ENCODE results near the gene JAKMIP1. TPM values are rescaled to one million over a fixed set of nuclear protein-coding genes. Genes with fewer than 3 reads are reported as not detected.
A peak's percentile ranks its signal among the peaks of the same experiment; 100 is the strongest.

Gene JAKMIP1
- total and polyA plus RNA-seq, 4 donors, result 0.08 to 0.50 (median 0.22) TPM

DNA sequence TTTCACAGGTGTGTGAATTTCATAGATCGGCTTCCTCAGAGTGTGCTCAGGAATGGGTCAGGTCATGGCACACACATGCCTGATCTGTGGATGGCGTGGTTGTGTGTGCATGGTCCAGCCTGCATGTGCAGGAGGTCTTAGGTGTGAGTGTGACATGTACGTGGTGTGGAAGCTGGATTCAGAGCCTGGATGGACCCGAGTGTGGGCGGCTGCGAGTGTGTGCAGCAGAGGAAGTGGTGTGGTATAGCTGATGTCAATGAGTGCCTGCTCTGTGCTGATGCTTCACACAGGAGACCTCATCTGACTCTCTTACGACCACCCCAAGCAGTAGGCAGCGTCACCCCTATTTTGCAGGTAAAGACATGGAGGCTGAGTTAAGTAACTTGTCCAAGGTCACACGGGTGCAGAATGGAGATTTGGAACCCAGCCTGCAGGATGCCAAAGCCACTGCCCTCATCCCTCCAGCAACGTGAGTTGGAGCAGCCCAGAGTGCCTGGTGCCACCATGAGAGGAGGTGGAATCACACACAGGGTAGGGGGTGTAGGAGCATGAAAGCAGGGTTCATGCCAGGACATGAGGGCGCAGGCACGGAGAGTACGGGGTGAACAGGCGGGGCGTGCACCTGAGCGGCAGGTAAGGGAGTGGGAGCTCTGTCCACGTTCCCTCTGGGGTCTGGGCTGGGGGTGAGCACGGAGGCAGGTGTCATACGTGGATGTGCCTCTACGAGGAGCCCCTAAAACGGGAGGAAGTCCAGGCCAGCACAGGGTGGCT is 157.9 kb downstream of the JAKMIP1 start:
- 81 to 82% methylated on average over 21 of the region's 21 CpGs for WGBS, 2 donors
- DNase-seq (peak; percentile 25 to 50), ATAC-seq (ENCODE audit: low FRiP score) (no peak)
- Histone ChIP-seq H3K4me1 (ENCODE audit: control insufficient read depth in 1 of 2, insufficient read depth in 2 of 2, low read length in 2 of 2) (no peaks in the 10 kb centered on the region), H3K36me3 (ENCODE audit: control insufficient read depth in 1 of 2, insufficient read depth in 2 of 2, low read length in 1 of 2) (no peaks in the 10 kb centered on the region), H3K9me3 (ENCODE audit: control insufficient read depth, low read length) (no peaks in the 10 kb centered on the region), H3K4me3 (ENCODE audit: low read length in 2 of 2) (no peak overlapping the region), H3K27ac (ENCODE audit: low read depth in 1 of 2, low read length in 2 of 2) (no peak overlapping the region), H3K27me3 (ENCODE audit: control insufficient read depth in 1 of 2, insufficient read depth in 2 of 2, low read length in 1 of 2) (no peaks in the 10 kb centered on the region)
- intact Hi-C loops (cut with DNase I), result no loop called here

- H3K9me3 ChIP-seq (ENCODE audit: control insufficient read depth, low read length), result no peaks in the 10 kb centered on the region
- H3K27me3 ChIP-seq (ENCODE audit: control insufficient read depth in 1 of 2, insufficient read depth in 2 of 2, low read length in 1 of 2), result no peaks in the 10 kb centered on the region
- no peaks in the 10 kb centered on the region for H3K36me3 ChIP-seq (ENCODE audit: control insufficient read depth in 1 of 2, insufficient read depth in 2 of 2, low read length in 1 of 2)
- WGBS, 2 donors, result 78 to 80% methylated on average over 5 of the region's 5 CpGs
- no peak overlapping the region for H3K4me3 ChIP-seq (ENCODE audit: low read length in 2 of 2)
- peak in 1 of 2 donors; percentile 13 for DNase-seq
- no peak for ATAC-seq (ENCODE audit: low FRiP score)
- H3K27ac ChIP-seq (ENCODE audit: low read depth in 1 of 2, low read length in 2 of 2), result no peak overlapping the region
- intact Hi-C loops (cut with DNase I), result no loop called here
- no peaks in the 10 kb centered on the region for H3K4me1 ChIP-seq (ENCODE audit: control insufficient read depth in 1 of 2, insufficient read depth in 2 of 2, low read length in 2 of 2)
Measured at GRCh38 chr4:6041800-6042199, 158.5 kb downstream of the JAKMIP1 start.

DNA sequence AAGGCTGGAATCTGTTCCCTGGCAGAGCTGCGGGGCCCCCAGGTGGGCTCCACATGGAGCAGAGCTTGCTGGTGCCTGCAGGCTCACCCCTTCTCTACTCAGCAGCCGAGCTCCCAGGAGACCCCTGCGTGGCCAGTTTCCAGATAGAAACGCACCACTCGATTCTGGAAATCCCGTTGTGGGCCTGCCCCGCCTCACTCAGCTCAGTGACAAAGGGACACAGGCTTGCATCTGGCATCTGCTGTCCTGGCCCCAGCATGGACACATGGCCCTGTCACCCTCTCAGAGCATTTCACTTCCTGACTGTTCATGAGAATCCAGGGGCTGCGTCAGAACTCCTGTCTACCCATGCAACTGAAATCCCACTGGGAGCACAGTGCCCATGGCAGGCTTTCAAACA is 161.6 kb downstream of the JAKMIP1 start:
- Histone ChIP-seq H3K4me1 (ENCODE audit: control insufficient read depth in 1 of 2, insufficient read depth in 2 of 2, low read length in 2 of 2) (no peaks in the 10 kb centered on the region), H3K4me3 (ENCODE audit: low read length in 2 of 2) (no peak overlapping the region), H3K9me3 (ENCODE audit: control insufficient read depth, low read length) (no peaks in the 10 kb centered on the region), H3K27ac (ENCODE audit: low read depth in 1 of 2, low read length in 2 of 2) (no peak overlapping the region), H3K27me3 (ENCODE audit: control insufficient read depth in 1 of 2, insufficient read depth in 2 of 2, low read length in 1 of 2) (no peaks in the 10 kb centered on the region), H3K36me3 (ENCODE audit: control insufficient read depth in 1 of 2, insufficient read depth in 2 of 2, low read length in 1 of 2) (no peaks in the 10 kb centered on the region)
- 53 to 58% methylated on average over 8 of the region's 8 CpGs for WGBS, 2 donors
- peak in 1 of 2 donors; percentile 42 for DNase-seq
- intact Hi-C loops (cut with DNase I), result no loop called here
- ATAC-seq (ENCODE audit: low FRiP score), result no peak

DNA sequence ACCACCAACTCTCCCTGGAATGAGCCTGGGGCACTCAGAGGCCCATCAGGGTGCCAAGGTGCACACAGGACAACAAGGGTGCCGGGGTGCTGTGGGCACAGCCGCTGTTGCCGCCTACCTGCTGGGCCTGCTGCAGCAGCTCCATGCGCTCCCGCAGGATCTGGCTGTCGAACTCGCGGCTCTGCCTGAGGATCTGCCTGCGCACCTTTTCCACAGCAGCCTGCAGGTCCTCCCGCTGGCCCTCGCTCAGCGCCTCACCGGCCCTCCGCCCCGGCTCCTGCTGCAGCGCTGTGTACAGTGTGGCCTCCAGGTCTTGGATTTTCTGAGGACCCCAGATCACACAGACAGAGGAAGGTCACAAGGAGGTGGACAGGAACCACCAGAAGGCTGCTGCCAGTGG is 164.6 kb downstream of the JAKMIP1 start:
- peak in 1 of 2 donors; percentile 50 for DNase-seq
- Histone ChIP-seq H3K27me3 (ENCODE audit: control insufficient read depth in 1 of 2, insufficient read depth in 2 of 2, low read length in 1 of 2) (no peaks in the 10 kb centered on the region), H3K4me1 (ENCODE audit: control insufficient read depth in 1 of 2, insufficient read depth in 2 of 2, low read length in 2 of 2) (no peaks in the 10 kb centered on the region), H3K27ac (ENCODE audit: low read depth in 1 of 2, low read length in 2 of 2) (no peak overlapping the region), H3K4me3 (ENCODE audit: low read length in 2 of 2) (no peak overlapping the region), H3K36me3 (ENCODE audit: control insufficient read depth in 1 of 2, insufficient read depth in 2 of 2, low read length in 1 of 2) (no peaks in the 10 kb centered on the region), H3K9me3 (ENCODE audit: control insufficient read depth, low read length) (no peaks in the 10 kb centered on the region)
- 90 to 93% methylated on average over 16 of the region's 16 CpGs for WGBS, 2 donors
- peak; percentile 15 for ATAC-seq (ENCODE audit: low FRiP score)
- intact Hi-C loops (cut with DNase I), result no loop called here

DNA sequence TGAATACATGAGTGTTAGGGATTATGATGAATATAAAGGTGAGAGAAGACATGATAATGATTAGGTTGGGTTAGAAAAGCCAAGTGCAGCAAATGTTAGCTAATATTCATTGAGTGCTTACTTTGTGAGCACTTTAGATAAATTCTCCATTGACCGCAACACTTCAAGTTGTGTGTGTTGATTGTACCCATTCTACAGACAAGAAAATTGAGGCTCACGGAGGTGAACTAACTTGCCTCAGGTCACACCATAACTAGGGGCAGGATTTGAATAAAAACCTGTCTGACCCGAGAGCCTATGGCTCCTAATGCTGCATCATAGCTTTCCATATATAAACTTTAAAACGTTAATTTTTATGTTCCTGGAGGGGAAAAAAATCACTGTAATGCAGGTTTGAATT is 167.0 kb downstream of the JAKMIP1 start:
- Histone ChIP-seq H3K27ac (ENCODE audit: low read depth in 1 of 2, low read length in 2 of 2) (no peak overlapping the region), H3K4me1 (ENCODE audit: control insufficient read depth in 1 of 2, insufficient read depth in 2 of 2, low read length in 2 of 2) (no peaks in the 10 kb centered on the region), H3K4me3 (ENCODE audit: low read length in 2 of 2) (no peak overlapping the region), H3K9me3 (ENCODE audit: control insufficient read depth, low read length) (no peaks in the 10 kb centered on the region), H3K27me3 (ENCODE audit: control insufficient read depth in 1 of 2, insufficient read depth in 2 of 2, low read length in 1 of 2) (no peaks in the 10 kb centered on the region), H3K36me3 (ENCODE audit: control insufficient read depth in 1 of 2, insufficient read depth in 2 of 2, low read length in 1 of 2) (no peaks in the 10 kb centered on the region)
- DNase-seq (no peak), ATAC-seq (ENCODE audit: low FRiP score) (no peak)
- intact Hi-C loops (cut with DNase I), result no loop called here
- WGBS, 2 donors, result 56 to 61% methylated on average over 4 of the region's 4 CpGs

DNA sequence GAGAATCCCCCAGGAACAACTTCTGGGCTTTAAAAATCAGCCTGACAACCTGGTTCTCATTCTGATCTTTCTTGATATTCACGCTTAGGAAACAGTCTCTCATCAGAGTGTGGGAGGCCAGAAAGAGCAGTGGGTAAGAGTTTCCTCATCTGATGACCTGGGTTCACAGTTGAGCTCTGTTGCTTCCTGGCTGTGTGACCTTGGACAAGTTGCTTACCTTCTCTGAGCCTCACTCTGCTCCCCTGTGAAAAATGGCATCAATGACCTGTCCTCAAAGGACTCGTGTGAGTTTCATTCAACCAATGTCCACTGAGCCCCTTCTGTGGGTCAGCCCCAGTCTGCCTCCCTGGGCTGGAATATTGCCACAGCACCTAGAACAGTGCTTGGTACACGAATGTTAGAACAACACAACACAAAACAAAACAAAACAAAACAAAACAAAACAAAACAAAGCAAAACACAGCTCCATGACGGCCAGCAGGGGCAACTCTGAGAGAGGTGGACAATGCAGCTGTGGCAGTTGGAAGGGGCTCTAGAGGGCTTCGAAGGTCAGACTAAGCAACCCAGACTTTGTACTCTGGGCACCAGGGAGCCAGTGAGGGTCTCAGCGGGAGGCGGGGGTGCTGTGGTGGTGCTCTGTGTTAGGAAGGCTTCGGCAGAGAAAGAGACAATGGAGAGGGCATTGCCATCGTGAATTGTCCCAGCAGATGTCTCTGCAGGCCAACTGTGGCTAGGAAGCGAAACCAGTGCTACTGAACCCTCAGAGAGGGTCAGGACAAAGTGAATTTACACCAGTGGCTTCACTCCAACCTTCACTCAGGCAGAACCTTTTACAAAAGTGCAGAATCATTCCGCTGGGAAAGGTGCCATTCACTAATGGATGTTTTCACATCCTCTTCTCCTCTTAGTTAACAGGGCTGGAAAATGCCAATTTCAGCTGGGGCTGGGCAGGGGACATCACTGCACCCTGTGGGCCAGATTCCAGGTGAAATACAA is 167.8 kb downstream of the JAKMIP1 start:
- Histone ChIP-seq H3K4me1 (ENCODE audit: control insufficient read depth in 1 of 2, insufficient read depth in 2 of 2, low read length in 2 of 2) (no peaks in the 10 kb centered on the region), H3K4me3 (ENCODE audit: low read length in 2 of 2) (no peak overlapping the region), H3K36me3 (ENCODE audit: control insufficient read depth in 1 of 2, insufficient read depth in 2 of 2, low read length in 1 of 2) (no peaks in the 10 kb centered on the region), H3K27me3 (ENCODE audit: control insufficient read depth in 1 of 2, insufficient read depth in 2 of 2, low read length in 1 of 2) (no peaks in the 10 kb centered on the region), H3K9me3 (ENCODE audit: control insufficient read depth, low read length) (no peaks in the 10 kb centered on the region), H3K27ac (ENCODE audit: low read depth in 1 of 2, low read length in 2 of 2) (no peak overlapping the region)
- DNase-seq, result peak in 1 of 2 donors; percentile 58
- intact Hi-C loops (cut with DNase I), result no loop called here
- 76 to 77% methylated on average over 11 of the region's 11 CpGs for WGBS, 2 donors
- ATAC-seq (ENCODE audit: low FRiP score), result no peak

DNA sequence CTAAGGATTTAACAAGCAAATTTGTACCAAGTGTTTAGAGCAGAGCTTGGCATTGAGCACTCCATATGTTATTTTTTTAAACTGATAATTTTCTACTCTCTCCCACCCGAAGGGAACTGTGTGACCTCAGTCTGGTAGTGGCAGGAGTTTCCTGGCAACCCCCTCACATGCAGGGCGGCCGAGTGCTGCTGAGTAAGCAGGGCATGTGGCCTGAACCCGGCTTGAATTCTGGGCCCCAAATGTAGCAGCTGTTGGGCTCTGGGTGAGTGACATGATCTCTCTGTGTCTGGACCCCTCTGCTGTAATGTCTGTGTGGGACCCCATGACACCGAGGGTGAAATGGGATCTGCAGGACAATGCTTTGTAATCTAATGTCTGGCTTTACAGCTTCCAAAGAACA is 168.5 kb downstream of the JAKMIP1 start:
- ATAC-seq (ENCODE audit: low FRiP score), result no peak
- intact Hi-C loops (cut with DNase I), result no loop called here
- WGBS, 2 donors, result 36 to 37% methylated on average over 5 of the region's 5 CpGs

GRCh38 chr4:6030679-6031078 is 169.7 kb downstream of the JAKMIP1 start:
- H3K4me3 ChIP-seq (ENCODE audit: low read length in 2 of 2), result no peak overlapping the region
- H3K27me3 ChIP-seq (ENCODE audit: control insufficient read depth in 1 of 2, insufficient read depth in 2 of 2, low read length in 1 of 2), result no peaks in the 10 kb centered on the region
- WGBS, 2 donors, result 89% methylated on average over 7 of the region's 7 CpGs
- DNase-seq (no peak), ATAC-seq (ENCODE audit: low FRiP score) (no peak)
- H3K27ac ChIP-seq (ENCODE audit: low read depth in 1 of 2, low read length in 2 of 2), result no peak overlapping the region
- intact Hi-C loops (cut with DNase I), result no loop called here
- no peaks in the 10 kb centered on the region for H3K4me1 ChIP-seq (ENCODE audit: control insufficient read depth in 1 of 2, insufficient read depth in 2 of 2, low read length in 2 of 2)
- no peaks in the 10 kb centered on the region for H3K36me3 ChIP-seq (ENCODE audit: control insufficient read depth in 1 of 2, insufficient read depth in 2 of 2, low read length in 1 of 2)
- no peaks in the 10 kb centered on the region for H3K9me3 ChIP-seq (ENCODE audit: control insufficient read depth, low read length)

More for the DNA sequence above, 168.5 kb downstream of the JAKMIP1 start:
- Histone ChIP-seq H3K9me3 (ENCODE audit: control insufficient read depth, low read length) (no peaks in the 10 kb centered on the region), H3K4me1 (ENCODE audit: control insufficient read depth in 1 of 2, insufficient read depth in 2 of 2, low read length in 2 of 2) (no peaks in the 10 kb centered on the region), H3K36me3 (ENCODE audit: control insufficient read depth in 1 of 2, insufficient read depth in 2 of 2, low read length in 1 of 2) (no peaks in the 10 kb centered on the region), H3K27ac (ENCODE audit: low read depth in 1 of 2, low read length in 2 of 2) (no peak overlapping the region), H3K4me3 (ENCODE audit: low read length in 2 of 2) (no peak overlapping the region), H3K27me3 (ENCODE audit: control insufficient read depth in 1 of 2, insufficient read depth in 2 of 2, low read length in 1 of 2) (no peaks in the 10 kb centered on the region)
- peak in 1 of 2 donors; percentile 19 for DNase-seq

All from aorta (tissue), 5 donors.